HCEC 1CT (cell line): Measurements from ENCODE around the gene PEX26.
"Not testable (repeated sequence)": the region's sequence is repeated elsewhere in the genome, so short reads cannot be mapped to it uniquely, and the experiment has no call there.

ENCODE experiments used
- DNase-seq: peaks from one replicate; pipeline ENCODE4 v3.0.0-alpha.2; 2017

PEX26 gene

GRCh38 chr22:18071968-18072310 lies 5.9 kb upstream of the PEX26 start:
- DNase-seq, result no peak

- DNase-seq, result no peak
These were observed 4.3 kb upstream of the PEX26 start for GRCh38 chr22:18073467-18073866.

- not testable (repeated sequence) for DNase-seq
These were observed 3.9 kb upstream of the PEX26 start for GRCh38 chr22:18073927-18074326.

GRCh38 chr22:18075101-18075719 lies 2.6 kb upstream of the PEX26 start:
- no peak for DNase-seq

- DNase-seq, result peak; percentile 79
These were observed 1.9 kb upstream of the PEX26 start for GRCh38 chr22:18075720-18076497.

GRCh38 chr22:18077087-18077638 lies 627 bp upstream of the PEX26 start:
- DNase-seq, result no peak

GRCh38 chr22:18078329-18079041 lies 695 bp downstream of the PEX26 start:
- peak; percentile 14 for DNase-seq

GRCh38 chr22:18079706-18080233 lies 2.0 kb downstream of the PEX26 start:
- no peak for DNase-seq

- DNase-seq, result no peak
These were observed 3.6 kb downstream of the PEX26 start for GRCh38 chr22:18081416-18081815.

- no peak for DNase-seq
These were observed 4.7 kb downstream of the PEX26 start for GRCh38 chr22:18082467-18082866.

- no peak for DNase-seq
These were observed 5.6 kb downstream of the PEX26 start for GRCh38 chr22:18083406-18083805.

GRCh38 chr22:18085188-18085587 lies 7.4 kb downstream of the PEX26 start:
- peak; percentile 40 for DNase-seq

GRCh38 chr22:18087350-18087855 lies 9.6 kb downstream of the PEX26 start:
- no peak for DNase-seq

- no peak for DNase-seq
These were observed 11.2 kb downstream of the PEX26 start for GRCh38 chr22:18088825-18089568.

- no peak for DNase-seq
These were observed 12.5 kb downstream of the PEX26 start for GRCh38 chr22:18090286-18090685.

GRCh38 chr22:18091478-18091877 lies 13.7 kb downstream of the PEX26 start:
- DNase-seq, result no peak

GRCh38 chr22:18091916-18092526 lies 14.2 kb downstream of the PEX26 start:
- no peak for DNase-seq

GRCh38 chr22:18093661-18094060 lies 15.9 kb downstream of the PEX26 start:
- DNase-seq, result no peak

GRCh38 chr22:18095101-18095805 lies 17.5 kb downstream of the PEX26 start:
- no peak for DNase-seq

- DNase-seq, result no peak
These were observed 19.0 kb downstream of the PEX26 start for GRCh38 chr22:18096823-18097222.

GRCh38 chr22:18100781-18101180 lies 23.0 kb downstream of the PEX26 start:
- no peak for DNase-seq
